ENCODE results near the gene OFD1.

Gene OFD1

DNA sequence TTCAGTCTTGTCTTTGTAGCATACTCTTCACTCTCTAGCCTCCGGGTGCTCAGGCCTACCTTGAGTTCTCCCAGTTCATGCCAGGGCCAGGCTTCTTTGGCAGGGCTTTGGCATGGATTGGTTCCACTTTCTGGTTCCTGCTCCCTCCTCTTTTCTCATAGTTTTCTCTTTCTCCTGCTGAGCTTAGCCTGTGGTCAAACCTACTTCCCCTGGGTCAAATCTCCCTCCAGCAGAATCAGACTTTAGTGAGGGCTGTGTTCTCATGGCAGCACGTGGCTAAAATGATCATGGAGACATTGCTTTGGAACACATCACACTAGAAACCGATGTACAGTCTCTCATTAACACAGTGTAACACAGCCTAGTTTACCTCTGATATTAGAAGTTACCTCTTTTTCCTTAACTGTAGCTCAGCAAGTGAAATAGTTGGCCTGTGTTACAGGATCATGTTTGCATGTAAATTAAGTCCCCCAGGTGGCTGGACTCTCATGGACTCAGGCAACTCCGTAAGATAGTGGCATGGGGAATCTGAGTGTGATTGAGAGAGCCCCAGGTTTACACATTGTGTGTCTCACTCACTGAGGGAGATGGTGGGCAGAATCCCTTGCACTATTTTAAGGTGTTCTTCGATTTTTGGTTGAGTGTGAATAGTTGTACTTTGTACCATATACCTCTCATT, 32.3 kb upstream of the OFD1 start:
- H3K79me2 ChIP-seq (ENCODE audit: insufficient read depth, low read length): no peaks in the 10 kb centered on the region
- H3K27ac ChIP-seq (ENCODE audit: low read depth, low read length): no peak overlapping the region
- no peaks in the 10 kb centered on the region for H3K9me3 ChIP-seq (ENCODE audit: insufficient read depth, low read length)
- TF ChIP-seq EZH2phosphoT487 (conservative IDR thresholded peaks at IDR 0.05; ENCODE audit: low read length) (no peak), CTCF (IDR thresholded peaks at IDR 0.05; ENCODE audit: insufficient read depth, low read length, poor library complexity, severe bottlenecking) (no peak)
- no peak overlapping the region for H2AFZ ChIP-seq (ENCODE audit: low read depth, low read length, severe bottlenecking)
- no peaks in the 10 kb centered on the region for H3K36me3 ChIP-seq (ENCODE audit: low read length)
- H4K20me1 ChIP-seq (ENCODE audit: low read depth, low read length): no peaks in the 10 kb centered on the region
- no peaks in the 10 kb centered on the region for H3F3A ChIP-seq (ENCODE audit: insufficient read depth)
- H3K9me2 ChIP-seq (replicated peaks; ENCODE audit: insufficient read depth, low read length): no peaks in the 10 kb centered on the region
- no peaks in the 10 kb centered on the region for H3K27me3 ChIP-seq (ENCODE audit: low read length)
- no peak overlapping the region for H3K4me2 ChIP-seq (ENCODE audit: low read depth, low read length, poor library complexity, severe bottlenecking)
- H3K4me3 ChIP-seq (ENCODE audit: insufficient read depth, low read length, poor library complexity, severe bottlenecking): no peak overlapping the region
- no peak overlapping the region for H3K9ac ChIP-seq (ENCODE audit: low read length)

DNA sequence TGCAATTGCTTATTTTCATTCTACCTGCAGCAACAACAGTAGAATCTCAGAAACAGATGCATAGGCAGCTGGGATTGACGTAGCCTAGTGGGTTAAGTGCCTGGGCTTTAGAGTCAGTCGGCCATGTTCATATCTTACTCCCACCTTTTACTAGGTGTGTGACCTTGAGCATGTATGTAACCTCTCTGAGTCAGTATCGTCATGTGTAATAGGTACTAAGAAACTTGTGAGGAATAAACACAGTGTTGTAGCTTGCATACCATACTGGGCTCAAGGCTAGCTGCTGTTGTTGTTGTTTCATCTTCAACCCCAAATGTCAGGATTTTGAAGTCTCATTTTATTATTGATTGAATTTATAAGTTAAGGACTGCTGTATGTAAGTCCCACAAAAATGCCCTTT, 31.4 kb upstream of the OFD1 start:
- Histone ChIP-seq H4K20me1 (ENCODE audit: low read depth, low read length) (no peaks in the 10 kb centered on the region), H3K9me3 (ENCODE audit: insufficient read depth, low read length) (no peaks in the 10 kb centered on the region), H3K4me3 (ENCODE audit: insufficient read depth, low read length, poor library complexity, severe bottlenecking) (no peak overlapping the region), H2AFZ (ENCODE audit: low read depth, low read length, severe bottlenecking) (no peak overlapping the region), H3K9ac (ENCODE audit: low read length) (no peak overlapping the region), H3K9me2 (replicated peaks; ENCODE audit: insufficient read depth, low read length) (no peaks in the 10 kb centered on the region), H3K27ac (ENCODE audit: low read depth, low read length) (no peak overlapping the region), H3K4me2 (ENCODE audit: low read depth, low read length, poor library complexity, severe bottlenecking) (no peak overlapping the region), H3K36me3 (ENCODE audit: low read length) (no peaks in the 10 kb centered on the region), H3K79me2 (ENCODE audit: insufficient read depth, low read length) (no peaks in the 10 kb centered on the region), H3K27me3 (ENCODE audit: low read length) (no peaks in the 10 kb centered on the region), H3F3A (ENCODE audit: insufficient read depth) (no peaks in the 10 kb centered on the region)
- TF ChIP-seq EZH2phosphoT487 (conservative IDR thresholded peaks at IDR 0.05; ENCODE audit: low read length): no peak
- no peak for TF ChIP-seq CTCF (IDR thresholded peaks at IDR 0.05; ENCODE audit: insufficient read depth, low read length, poor library complexity, severe bottlenecking)

- no peaks in the 10 kb centered on the region for H3K79me2 ChIP-seq (ENCODE audit: insufficient read depth, low read length)
- H3K27me3 ChIP-seq (ENCODE audit: low read length): no peaks in the 10 kb centered on the region
- no peaks in the 10 kb centered on the region for H3K36me3 ChIP-seq (ENCODE audit: low read length)
- no peak overlapping the region for H3K4me2 ChIP-seq (ENCODE audit: low read depth, low read length, poor library complexity, severe bottlenecking)
- no peak overlapping the region for H3K9ac ChIP-seq (ENCODE audit: low read length)
- no peak overlapping the region for H2AFZ ChIP-seq (ENCODE audit: low read depth, low read length, severe bottlenecking)
- no peaks in the 10 kb centered on the region for H3F3A ChIP-seq (ENCODE audit: insufficient read depth)
- no peaks in the 10 kb centered on the region for H4K20me1 ChIP-seq (ENCODE audit: low read depth, low read length)
- H3K27ac ChIP-seq (ENCODE audit: low read depth, low read length): no peak overlapping the region
- no peaks in the 10 kb centered on the region for H3K9me2 ChIP-seq (replicated peaks; ENCODE audit: insufficient read depth, low read length)
- H3K9me3 ChIP-seq (ENCODE audit: insufficient read depth, low read length): no peaks in the 10 kb centered on the region
- no peak overlapping the region for H3K4me3 ChIP-seq (ENCODE audit: insufficient read depth, low read length, poor library complexity, severe bottlenecking)
- TF ChIP-seq EZH2phosphoT487 (conservative IDR thresholded peaks at IDR 0.05; ENCODE audit: low read length): no peak
- no peak for TF ChIP-seq CTCF (IDR thresholded peaks at IDR 0.05; ENCODE audit: insufficient read depth, low read length, poor library complexity, severe bottlenecking)
Observed at GRCh38 chrX:13703589-13703988, 31.0 kb upstream of the OFD1 start.

All from SU-DHL-6 (cell line).